Stimulated activated CD8-positive, alpha-beta memory T cell treated with anti-CD3 and anti-CD28 coated beads, Interleukin-4, amount 100 ng/mL, for 48 hours (primary cell): ENCODE measurements around the gene HBA2.
A peak's percentile ranks its signal among the peaks of the same experiment; 100 is the strongest.
"Not testable (repeated sequence)": the region's sequence is repeated elsewhere in the genome, so short reads cannot be mapped to it uniquely, and the experiment has no call there.

Experiments
- DNase-seq: peaks from one replicate; pipeline ENCODE4 v3.0.0-alpha.2; 2020

HBA2 gene

GRCh38 chr16:176006-176405 is 3.3 kb downstream of the HBA2 start:
- not testable (repeated sequence) for DNase-seq

GRCh38 chr16:176477-177382 is 4.1 kb downstream of the HBA2 start, which contains the start of gene HBA1:
Gene HBA1 (plus strand): TSS chr16:176680. CDS start chr16:176717, 37 bp downstream.
- DNase-seq = peak; percentile 43

GRCh38 chr16:177394-177822 is 4.7 kb downstream of the HBA2 start:
- no peak for DNase-seq

- no peak for DNase-seq
These were observed 5.4 kb downstream of the HBA2 start for GRCh38 chr16:177981-178667.

GRCh38 chr16:178668-179015 is 6.0 kb downstream of the HBA2 start:
- DNase-seq = no peak

GRCh38 chr16:179211-180092 is 6.8 kb downstream of the HBA2 start:
- no peak for DNase-seq

GRCh38 chr16:180101-180675 is 7.5 kb downstream of the HBA2 start, which contains the start of gene HBQ1:
Gene HBQ1 (plus strand): TSS chr16:180459. CDS start chr16:180487, 28 bp downstream.
- DNase-seq = peak; percentile 73

DNA sequence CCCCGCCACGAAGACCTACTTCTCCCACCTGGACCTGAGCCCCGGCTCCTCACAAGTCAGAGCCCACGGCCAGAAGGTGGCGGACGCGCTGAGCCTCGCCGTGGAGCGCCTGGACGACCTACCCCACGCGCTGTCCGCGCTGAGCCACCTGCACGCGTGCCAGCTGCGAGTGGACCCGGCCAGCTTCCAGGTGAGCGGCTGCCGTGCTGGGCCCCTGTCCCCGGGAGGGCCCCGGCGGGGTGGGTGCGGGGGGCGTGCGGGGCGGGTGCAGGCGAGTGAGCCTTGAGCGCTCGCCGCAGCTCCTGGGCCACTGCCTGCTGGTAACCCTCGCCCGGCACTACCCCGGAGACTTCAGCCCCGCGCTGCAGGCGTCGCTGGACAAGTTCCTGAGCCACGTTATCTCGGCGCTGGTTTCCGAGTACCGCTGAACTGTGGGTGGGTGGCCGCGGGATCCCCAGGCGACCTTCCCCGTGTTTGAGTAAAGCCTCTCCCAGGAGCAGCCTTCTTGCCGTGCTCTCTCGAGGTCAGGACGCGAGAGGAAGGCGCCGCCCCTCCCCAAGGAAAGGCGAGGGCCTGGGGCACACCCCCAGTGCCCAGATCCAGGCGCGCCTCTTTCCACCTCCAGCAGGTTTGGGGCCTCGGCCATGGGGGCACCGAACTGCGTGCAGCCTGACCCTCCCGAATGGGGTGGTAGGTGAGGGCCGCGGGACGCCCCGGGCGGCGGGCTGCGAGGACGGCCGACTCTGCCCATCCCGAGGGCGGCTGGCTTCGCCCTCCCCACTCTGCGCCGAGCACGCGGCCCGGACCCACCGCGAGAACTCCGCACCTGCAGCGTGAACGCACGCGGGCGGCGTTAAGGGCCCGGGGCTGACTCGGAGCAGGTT is 8.2 kb downstream of the HBA2 start:
- DNase-seq = peak; percentile 94

DNA sequence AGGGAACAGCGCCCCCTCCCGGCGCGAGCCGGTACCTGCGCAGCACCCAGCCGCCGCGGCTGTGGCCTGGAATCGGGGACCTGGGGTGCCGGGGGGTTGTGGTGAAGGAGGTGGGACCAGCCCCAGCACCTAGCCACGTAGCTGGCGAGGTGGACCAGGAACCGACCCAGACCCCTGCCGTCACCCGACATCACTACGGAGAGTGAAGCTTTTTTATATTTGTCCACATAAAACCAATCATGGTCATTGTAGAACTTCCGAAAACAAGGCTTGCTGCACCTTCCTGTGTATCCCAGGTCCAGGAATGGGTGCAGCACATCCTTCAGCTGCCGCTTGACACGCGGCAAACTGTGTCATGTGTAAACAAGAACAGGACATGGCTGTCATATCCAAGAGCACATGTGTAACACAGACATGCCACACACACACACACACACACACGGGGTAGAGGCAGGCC is 8.9 kb downstream of the HBA2 start:
- DNase-seq = no peak

GRCh38 chr16:183005-183404 is 10.3 kb downstream of the HBA2 start:
- DNase-seq = no peak

DNA sequence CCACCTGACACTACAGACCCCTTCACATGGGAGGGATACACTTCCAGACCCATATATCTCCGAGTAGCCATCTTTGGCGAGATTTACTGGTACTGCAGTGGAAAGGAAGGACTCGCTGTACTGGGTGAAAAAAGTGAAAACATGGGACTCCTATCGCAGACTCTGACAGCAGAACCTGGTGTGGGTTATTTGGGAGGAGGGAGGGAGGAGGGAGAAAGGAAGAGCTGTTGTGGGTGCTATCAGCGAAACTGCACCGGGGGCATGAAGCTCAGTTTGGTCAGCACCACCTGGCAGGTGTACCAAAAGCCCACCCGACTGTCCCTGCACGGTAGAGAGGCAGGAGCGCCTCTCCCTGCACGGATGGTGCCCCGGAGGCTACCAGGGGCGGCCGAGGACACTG is 12.5 kb downstream of the HBA2 start:
- DNase-seq = no peak

DNA sequence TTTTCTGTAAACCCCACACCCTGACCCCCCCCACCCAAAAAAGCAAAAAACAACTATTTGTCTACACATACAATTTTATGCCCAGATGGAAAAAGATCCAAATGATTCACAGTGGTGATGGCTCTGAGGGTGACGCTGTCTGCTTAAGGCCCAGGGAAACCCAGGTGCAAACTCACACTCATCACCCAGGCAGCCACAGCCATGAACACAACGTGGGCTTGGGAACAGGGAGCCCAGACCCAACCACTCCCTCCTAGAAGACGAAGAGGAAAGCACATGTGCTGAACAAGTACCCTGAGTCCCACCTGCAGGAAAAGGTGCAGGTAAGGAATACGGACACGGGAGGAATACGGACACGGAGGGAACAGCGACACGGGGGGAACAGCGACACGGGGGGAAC is 13.0 kb downstream of the HBA2 start:
- DNase-seq = no peak

GRCh38 chr16:187330-187729 is 14.7 kb downstream of the HBA2 start:
- no peak for DNase-seq

GRCh38 chr16:188674-189073 is 16.0 kb downstream of the HBA2 start:
- peak; percentile 40 for DNase-seq

- no peak for DNase-seq
These were observed 17.0 kb downstream of the HBA2 start for GRCh38 chr16:189604-190186.

DNA sequence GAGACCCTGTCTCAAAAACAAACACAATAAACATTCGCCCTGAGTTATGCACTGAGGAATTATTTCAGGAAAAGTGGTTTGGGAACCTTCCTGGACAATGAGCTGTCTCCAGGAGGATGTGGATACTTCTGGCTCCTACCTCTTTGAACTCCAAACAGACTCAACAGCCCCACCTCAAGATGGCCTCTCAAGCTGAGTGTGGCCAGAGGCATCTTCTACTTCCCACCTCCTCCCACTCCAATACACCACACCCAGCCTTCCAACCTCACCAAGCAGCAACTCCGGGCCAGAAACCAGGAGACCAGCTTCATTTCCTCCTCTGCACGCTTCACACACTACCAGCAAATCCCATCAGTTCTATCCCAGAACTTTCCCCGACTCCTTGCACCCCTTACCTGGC is 19.2 kb downstream of the HBA2 start:
- DNase-seq = no peak

GRCh38 chr16:192686-193085 is 20.0 kb downstream of the HBA2 start:
- no peak for DNase-seq

GRCh38 chr16:193441-193840 is 20.8 kb downstream of the HBA2 start:
- DNase-seq = no peak

GRCh38 chr16:194516-194915 is 21.8 kb downstream of the HBA2 start:
- no peak for DNase-seq

DNA sequence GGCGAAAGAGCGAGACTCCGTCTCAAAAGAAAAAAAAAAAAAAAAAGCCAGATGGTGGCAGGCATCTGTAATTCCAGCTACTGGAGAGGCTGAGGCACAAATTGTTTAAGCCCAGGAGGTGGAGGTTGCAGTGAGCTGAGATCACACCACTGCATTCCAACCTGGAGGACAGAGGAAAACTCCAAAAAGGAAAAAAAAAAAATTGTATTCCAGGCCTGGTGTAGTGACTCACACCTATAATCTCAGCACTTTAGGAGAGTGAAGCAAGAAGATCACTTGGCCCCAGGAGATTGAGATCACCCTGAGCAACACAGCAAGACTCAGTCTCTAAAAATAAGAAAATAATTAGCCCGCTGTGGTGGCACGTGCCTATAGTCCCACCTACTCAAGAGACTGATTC is 27.7 kb downstream of the HBA2 start:
- DNase-seq = no peak

DNA sequence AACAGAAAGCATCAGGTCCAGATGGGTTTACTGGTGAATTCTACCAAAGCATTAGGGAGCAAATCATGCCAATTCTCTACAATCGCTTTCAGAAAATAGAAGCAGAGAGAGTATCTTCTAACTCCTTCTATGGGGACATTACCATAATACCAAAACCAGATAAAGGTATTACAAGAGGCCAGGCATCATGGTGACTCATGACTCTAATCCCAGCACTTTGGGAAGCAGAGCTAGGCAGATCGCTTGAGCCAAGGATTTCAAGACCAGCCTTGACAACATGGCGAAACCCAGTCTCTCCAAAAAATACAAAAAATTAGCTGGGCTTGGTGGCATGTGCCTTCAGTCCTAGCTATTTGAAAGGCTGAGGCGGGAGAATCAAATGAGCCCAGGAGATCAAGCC is 30.6 kb downstream of the HBA2 start:
- DNase-seq = no peak
